Measurements from ENCODE around the gene MLLT10.

The MLLT10 gene

GRCh38 chr10:21501731-21502347 lies 32.2 kb upstream of the MLLT10 start:
- no peak for DNase-seq

DNA sequence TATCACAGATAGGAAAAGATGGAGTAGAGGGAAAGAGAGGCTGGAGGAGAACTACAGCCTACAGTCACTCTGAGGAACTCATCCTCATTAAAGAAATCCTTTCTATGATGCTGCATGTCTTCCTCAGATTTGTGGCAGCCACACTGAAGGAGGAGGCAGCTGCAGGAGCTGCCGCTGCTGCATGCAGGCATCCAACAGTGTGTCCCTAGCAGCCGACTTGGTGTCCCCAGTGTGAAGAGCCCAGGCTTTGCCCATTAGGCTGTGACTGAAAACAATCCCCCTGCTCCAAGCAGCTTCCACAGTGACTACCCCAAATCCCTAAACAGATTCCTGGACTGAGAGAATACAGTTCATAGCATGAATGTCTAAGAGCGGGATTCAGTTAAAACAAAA lies 31.7 kb upstream of the MLLT10 start:
- DNase-seq, result no peak

GRCh38 chr10:21503542-21503941 lies 30.5 kb upstream of the MLLT10 start:
- DNase-seq, result no peak

GRCh38 chr10:21505711-21506278 lies 28.2 kb upstream of the MLLT10 start:
- DNase-seq, result no peak

GRCh38 chr10:21506351-21506750 lies 27.7 kb upstream of the MLLT10 start:
- DNase-seq, result no peak

DNA sequence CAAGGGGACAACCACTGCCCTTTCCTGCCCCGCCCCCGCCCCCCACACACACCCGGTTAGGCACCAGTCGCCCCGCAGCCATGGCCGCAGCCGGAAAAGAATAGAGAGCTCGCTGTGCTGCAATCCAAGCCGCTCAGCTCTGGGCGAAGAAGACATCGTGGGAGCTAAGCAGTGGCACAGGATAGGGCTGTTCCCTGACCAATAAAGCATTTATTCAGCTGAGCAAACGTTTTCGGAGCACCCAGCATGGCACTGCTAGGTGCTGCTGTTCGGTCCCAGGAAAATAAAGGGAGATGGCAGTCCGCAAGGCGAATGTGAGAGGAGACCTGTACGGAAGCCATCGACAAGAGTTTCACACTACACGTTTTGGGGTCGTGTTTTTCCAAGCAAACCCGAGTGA lies 26.9 kb upstream of the MLLT10 start:
- no peak for DNase-seq

DNA sequence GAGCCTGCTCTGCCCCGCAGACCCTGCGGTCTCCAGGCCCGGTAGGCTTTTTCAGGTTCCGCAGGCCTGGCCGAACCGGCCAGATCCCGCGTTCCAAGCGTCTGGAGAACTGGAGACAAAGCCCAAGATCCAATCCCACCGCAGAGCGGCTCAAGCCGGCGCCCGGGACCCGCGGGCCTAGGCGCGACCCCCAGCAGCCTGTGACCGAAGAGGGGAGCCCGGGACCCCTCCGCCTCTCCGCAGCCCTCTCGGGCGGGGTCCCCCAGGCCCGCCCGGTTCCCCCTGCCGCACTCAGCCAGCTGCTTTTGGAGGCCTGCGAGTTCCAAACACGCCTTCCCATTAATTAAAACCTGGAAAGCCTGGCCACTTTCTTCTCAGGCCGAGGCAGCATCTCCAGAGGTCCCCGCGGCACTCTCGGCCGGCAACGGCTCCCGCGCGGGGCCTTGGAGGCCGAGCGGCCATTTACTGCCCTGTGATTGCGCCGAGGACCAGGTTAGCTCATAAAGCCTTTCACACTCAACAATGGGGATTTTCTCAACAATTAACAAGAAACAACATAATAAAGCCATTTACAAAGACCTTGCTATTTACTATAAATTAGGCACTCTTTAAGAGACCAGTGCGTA lies 25.2 kb upstream of the MLLT10 start:
- DNase-seq, result no peak

DNA sequence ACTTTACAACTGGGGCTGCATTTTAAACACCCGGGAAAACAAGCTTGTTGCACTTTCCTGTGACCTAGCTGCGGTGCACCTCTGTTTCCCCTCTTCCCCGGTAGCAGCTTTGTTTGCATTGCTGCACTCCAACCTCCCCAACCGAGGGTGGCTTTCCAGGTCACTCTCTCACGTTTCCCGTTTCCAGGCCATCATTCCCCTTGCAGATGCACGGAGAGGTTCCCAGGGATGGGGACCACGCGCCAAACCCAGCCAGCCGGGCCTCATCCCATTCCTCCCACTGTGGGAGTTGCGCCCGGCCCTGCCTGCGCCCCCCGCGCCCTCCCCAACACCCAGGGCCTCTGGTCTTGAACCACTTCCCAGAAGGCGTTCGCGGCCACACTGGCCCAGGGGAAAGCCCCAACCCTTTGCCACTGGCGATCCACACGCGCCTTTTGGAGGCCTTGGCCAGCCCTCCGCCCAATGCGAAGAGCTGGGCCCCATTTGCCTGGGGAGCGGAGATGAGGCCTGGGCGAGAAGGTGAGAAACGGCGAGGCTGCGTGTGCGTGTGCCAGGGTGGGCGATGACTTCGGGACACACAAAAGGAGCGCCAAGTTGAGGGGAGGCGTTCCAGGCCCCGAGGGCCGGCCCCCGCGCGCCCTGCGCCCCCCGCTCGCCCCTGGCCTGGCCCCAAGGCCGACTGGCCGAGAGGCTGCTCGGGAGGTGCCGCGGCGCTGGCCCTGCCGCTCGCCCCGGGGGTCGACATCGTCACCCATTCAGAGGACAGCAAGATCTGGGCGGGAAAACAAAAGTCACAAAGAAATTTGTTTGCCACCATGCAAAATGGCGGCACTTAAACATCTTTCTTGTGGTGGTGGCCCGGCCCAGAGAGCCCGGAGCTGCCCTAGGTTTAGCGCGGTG lies 24.4 kb upstream of the MLLT10 start:
- DNase-seq, result no peak

DNA sequence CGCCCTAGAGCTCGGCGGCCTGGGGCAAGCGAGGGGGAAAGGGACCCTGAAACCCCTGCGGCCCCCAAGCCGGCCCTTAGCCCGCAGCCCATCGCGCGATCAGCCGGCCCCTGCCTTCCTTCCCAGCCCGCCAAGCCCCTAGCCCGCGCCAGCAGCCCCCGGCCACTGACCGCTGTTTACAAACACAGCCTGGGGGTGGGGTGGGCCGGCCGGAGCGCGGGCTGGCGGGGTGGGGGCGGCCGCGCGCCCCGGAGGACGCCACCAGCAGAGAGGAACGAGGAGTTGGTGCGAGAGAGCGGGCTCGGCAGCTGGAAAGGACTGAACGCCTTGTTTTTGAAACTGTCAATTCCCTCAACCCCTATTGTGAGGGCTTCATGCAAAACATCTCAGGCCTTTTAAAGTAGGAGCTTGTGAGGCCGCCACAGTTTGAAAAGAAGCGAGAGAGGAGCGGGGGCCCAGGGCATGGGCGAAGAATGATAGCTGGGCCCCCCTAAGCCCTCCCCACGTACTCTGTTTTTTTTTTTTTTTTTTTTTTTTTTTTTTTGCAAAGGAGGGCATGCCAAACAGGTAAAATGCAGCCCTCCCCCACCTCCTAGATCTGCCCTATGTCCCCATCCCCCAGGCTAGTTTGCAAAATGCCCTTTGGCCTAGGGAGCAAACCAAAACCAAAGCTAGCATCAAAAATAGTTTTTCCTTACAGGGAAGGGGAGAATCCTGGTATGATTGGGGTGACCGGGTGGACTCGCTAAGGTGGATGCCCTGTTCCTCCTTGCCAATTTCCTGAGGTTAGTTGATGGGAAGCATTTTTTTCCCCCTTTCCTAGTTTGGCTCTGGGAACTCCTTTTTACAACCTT lies 23.6 kb upstream of the MLLT10 start:
- DNase-seq, result no peak

DNA sequence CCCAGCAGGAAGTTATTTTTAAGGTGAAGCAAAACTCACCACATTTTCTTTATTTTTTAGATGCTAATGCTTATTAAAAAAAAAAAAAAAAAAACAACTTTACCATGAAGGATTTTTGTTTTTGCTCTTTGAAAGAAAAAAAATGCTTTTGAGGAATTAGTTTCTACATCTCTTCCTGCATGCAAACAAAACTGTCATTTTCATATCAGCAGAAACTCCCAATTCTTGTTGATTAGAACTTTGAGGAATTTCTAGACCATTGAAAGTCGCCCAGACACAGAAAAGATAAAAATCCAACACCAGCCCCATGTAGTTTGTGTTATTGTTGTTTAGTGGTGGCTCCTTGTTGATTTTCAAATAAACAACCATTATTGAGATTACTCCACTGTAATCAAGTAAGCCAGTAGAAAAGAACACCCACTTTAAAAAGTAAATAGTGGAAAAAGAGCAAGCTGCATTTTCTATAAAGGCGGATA lies 22.9 kb upstream of the MLLT10 start:
- DNase-seq, result no peak

DNA sequence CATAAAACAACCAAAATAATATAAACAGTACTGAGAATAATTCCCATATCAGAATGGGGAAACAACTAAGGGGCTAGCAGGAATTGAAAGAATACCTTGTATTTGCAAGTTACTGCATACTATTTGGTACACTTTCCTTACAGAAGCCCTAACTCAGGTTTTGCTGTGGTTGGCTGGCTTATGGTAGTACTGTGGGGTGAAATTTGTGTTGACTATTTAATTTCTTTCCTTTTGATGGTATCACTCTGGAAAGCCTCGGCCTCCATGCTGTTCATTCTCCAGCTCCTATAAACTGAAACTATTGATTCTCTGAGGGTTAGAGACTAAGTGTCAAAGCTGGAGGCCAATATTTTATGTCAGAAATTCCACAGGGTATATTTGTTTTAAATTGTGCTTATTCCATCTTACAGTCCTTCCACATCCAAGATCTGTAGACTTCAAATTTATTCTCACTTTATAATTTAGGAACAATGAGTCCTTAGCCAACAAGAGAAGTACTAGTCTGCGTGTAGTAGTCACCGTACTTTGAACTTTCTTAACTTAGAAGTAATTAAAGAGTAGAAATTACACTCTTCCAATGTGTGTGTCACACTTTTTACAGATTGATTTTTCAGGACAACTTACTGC lies 22.0 kb upstream of the MLLT10 start:
- no peak for DNase-seq

- no peak for DNase-seq
These were observed 21.2 kb upstream of the MLLT10 start for GRCh38 chr10:21512573-21513404.

- DNase-seq, result no peak
These were observed 20.6 kb upstream of the MLLT10 start for GRCh38 chr10:21513405-21513788.

- DNase-seq, result no peak
These were observed 19.8 kb upstream of the MLLT10 start for GRCh38 chr10:21514129-21514817.

GRCh38 chr10:21514818-21515351 lies 19.1 kb upstream of the MLLT10 start:
- no peak for DNase-seq

GRCh38 chr10:21515361-21516241 lies 18.4 kb upstream of the MLLT10 start:
- DNase-seq, result no peak

DNA sequence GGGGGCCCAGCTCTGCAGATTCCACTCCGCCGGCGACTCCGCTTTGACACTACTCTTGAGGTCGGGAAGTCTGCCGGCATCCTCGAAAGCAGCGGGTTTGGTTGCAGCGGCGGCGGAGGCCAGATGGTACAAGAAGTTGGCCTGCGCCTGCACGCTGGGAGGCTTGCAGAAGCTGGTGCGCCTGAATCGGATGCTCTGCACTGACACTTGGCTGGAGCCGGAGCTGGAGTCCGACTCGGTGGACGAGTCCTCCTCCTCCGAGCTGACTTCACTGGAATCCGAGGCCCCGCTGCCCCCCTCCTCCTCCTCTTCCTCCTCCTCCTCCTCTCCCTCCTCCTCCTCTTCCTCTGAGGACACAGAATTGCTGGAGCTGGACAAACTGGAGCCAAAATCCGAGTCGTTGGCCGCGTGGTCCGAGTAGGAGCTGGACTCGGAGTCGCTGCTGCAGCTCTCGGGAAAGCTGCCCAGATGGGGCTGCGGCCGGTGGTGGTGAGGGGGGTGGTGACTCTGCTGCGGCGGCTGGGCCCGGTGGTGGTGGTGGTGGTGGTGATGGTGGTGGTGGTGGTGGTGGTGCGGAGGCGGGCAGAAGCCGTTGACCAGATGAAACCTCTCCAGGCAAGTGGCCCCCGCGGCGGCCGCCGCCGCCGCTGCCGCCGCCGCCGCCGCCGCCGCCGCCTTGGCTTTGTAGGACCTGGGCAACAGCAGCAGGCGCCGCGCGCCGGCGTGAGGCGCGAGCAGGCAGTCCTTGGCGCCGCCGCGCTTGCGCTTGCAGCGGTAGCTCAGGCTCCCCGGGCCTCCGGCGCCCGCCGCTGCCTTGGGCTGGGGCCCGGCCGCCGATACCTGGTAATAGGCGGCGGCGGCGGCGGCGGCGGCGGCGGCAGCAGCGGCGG lies 17.5 kb upstream of the MLLT10 start:
- DNase-seq, result peak; percentile 75

All from activated CD8-positive, alpha-beta memory T cell treated with anti-CD3 and anti-CD28 coated beads for 24 hours (primary cell).